Immature natural killer cell (primary cell): ENCODE measurements around the gene LARP6. TPM values are rescaled to one million over a fixed set of nuclear protein-coding genes. Genes with fewer than 3 reads are reported as not detected.
"Not testable (repeated sequence)": the region's sequence is repeated elsewhere in the genome, so short reads cannot be mapped to it uniquely, and the experiment has no call there.

Experiments used
- DNase-seq, 3 donors: peaks; one replicate each; pipeline ENCODE4 v3.0.0; 2022; ENCODE audit warnings: mixed read lengths in 1 of 3
- H3K27ac Mint-ChIP-seq, 6 donors: one replicate each; pipeline ENCODE4 v1.8.0; 2020; ENCODE audit warnings: mixed read lengths in 6 of 6, mild to moderate bottlenecking in 5 of 6, inconsistent platforms in 4 of 6, moderate library complexity in 3 of 6
- H3K27me3 Mint-ChIP-seq, 3 donors: one replicate each; pipeline ENCODE4 v1.8.0; 2020 to 2021; ENCODE audit warnings: low read depth in 3 of 3, mild to moderate bottlenecking in 3 of 3, mixed read lengths in 3 of 3, moderate library complexity in 3 of 3, inconsistent platforms in 1 of 3
- H3K36me3 Mint-ChIP-seq, 3 donors: one replicate each; pipeline ENCODE4 v1.8.0; 2020; ENCODE audit warnings: mixed read lengths in 3 of 3, inconsistent platforms in 2 of 3, mild to moderate bottlenecking in 2 of 3
- H3K4me1 Mint-ChIP-seq, 2 donors: one replicate each; pipeline ENCODE4 v1.8.0; 2020; ENCODE audit warnings: inconsistent platforms in 2 of 2, mild to moderate bottlenecking in 2 of 2, mixed read lengths in 2 of 2, moderate library complexity in 1 of 2
- H3K4me3 Mint-ChIP-seq, 5 donors: one replicate each; pipeline ENCODE4 v1.8.0; 2020; ENCODE audit warnings: mild to moderate bottlenecking in 5 of 5, mixed read lengths in 5 of 5, inconsistent platforms in 3 of 5, moderate library complexity in 3 of 5
- H3K9me3 Mint-ChIP-seq, 6 donors: one replicate each; pipeline ENCODE4 v1.8.0; 2020; ENCODE audit warnings: mild to moderate bottlenecking in 6 of 6, mixed read lengths in 6 of 6, inconsistent platforms in 4 of 6, moderate library complexity in 3 of 6
- polyA plus RNA-seq, 3 donors: library from polyadenylated mRNA; unstranded; fragments of 300-500 nt; fragmentation: Illumina TruSeq; gene quantifications; one replicate each; pipeline ENCODE4 v1.2.3, GENCODE V29; 2021

LARP6 gene
- polyA plus RNA-seq, 3 donors from 2014 or later: not detected

GRCh38 chr15:70831094-70831911 lies 22.7 kb downstream of the LARP6 start:
- no peak for DNase-seq
- H3K4me1 Mint-ChIP-seq: no peaks in the 10 kb centered on the region
- no peak overlapping the region for H3K4me3 Mint-ChIP-seq
- no peak overlapping the region for H3K27ac Mint-ChIP-seq
- H3K27me3 Mint-ChIP-seq: peaks cover 0 to 12% (median 1%) of the 10 kb centered on the region in 3 donors
- H3K36me3 Mint-ChIP-seq: peaks cover 0 to 4% (median 0%) of the 10 kb centered on the region in 3 donors
- H3K9me3 Mint-ChIP-seq: no peaks in the 10 kb centered on the region

- Mint-ChIP-seq H3K9me3 (no peaks in the 10 kb centered on the region), H3K4me3 (no peak overlapping the region)
Measured at GRCh38 chr15:70830615-70831014, 23.3 kb downstream of the LARP6 start.

GRCh38 chr15:70829371-70830166 lies 24.4 kb downstream of the LARP6 start:
- Mint-ChIP-seq H3K27me3 (peaks cover 0 to 12% (median 1%) of the 10 kb centered on the region in 3 donors), H3K4me1 (no peaks in the 10 kb centered on the region), H3K36me3 (peaks cover 0 to 4% (median 0%) of the 10 kb centered on the region in 3 donors), H3K27ac (no peak overlapping the region), H3K9me3 (no peaks in the 10 kb centered on the region), H3K4me3 (no peak overlapping the region)
- no peak for DNase-seq

More at GRCh38 chr15:70830615-70831014, 23.3 kb downstream of the LARP6 start:
- H3K27me3 Mint-ChIP-seq: peaks cover 0 to 12% (median 1%) of the 10 kb centered on the region in 3 donors
- peaks cover 0 to 4% (median 0%) of the 10 kb centered on the region in 3 donors for H3K36me3 Mint-ChIP-seq
- H3K4me1 Mint-ChIP-seq: no peaks in the 10 kb centered on the region
- H3K27ac Mint-ChIP-seq: no peak overlapping the region
- DNase-seq: no peak

DNA sequence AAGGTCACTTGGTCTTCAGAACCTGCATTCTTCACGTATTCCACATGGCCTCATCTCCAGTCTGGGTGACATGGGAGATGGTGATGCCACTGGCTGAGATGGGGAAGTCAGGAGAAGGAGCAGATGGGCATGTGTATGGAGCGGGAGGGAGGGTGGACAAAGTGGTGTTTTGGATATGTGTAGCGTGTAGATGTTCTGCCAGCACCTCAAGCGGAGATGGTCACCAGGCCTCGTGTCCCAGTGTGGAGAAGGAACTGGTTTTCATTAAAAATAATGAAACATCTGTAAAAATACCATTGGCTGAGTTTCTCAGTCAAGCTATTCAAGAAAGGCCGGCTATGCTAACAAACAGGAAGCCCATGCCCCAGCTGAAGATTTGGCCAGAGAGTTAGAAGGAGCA lies 26.2 kb downstream of the LARP6 start:
- no peaks in the 10 kb centered on the region for H3K9me3 Mint-ChIP-seq
- H3K4me1 Mint-ChIP-seq: no peaks in the 10 kb centered on the region
- H3K4me3 Mint-ChIP-seq: no peak overlapping the region
- DNase-seq: no peak
- H3K27me3 Mint-ChIP-seq: peaks cover 0 to 8% (median 1%) of the 10 kb centered on the region in 3 donors
- H3K36me3 Mint-ChIP-seq: peaks cover 0 to 4% (median 0%) of the 10 kb centered on the region in 3 donors
- no peak overlapping the region for H3K27ac Mint-ChIP-seq

DNA sequence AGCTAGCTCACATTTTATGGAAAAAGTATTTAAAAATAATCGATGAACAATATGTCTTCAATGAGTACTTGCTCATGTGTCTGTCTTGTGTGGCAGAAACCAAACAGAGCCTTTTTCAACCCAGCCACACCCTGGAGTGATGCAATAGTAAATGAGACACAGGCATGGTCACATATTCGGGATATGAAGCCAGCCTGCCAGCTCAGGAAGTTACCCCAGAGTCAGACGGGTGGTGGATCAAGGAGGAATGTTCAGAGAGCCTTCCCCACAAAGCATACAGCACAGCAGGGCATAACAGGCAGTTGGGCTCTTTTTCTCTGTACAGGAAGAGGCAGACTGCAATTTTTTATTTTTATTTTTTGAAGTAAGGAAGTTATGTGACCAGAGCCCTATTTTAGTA lies 27.3 kb downstream of the LARP6 start:
- Mint-ChIP-seq H3K36me3 (peaks cover 0 to 4% (median 0%) of the 10 kb centered on the region in 3 donors), H3K27ac (no peak overlapping the region), H3K9me3 (no peaks in the 10 kb centered on the region), H3K4me1 (no peaks in the 10 kb centered on the region), H3K4me3 (no peak overlapping the region), H3K27me3 (peaks cover 1 to 11% (median 2%) of the 10 kb centered on the region in 3 donors)
- DNase-seq: no peak

GRCh38 chr15:70825841-70826240 lies 28.1 kb downstream of the LARP6 start:
- no peaks in the 10 kb centered on the region for H3K9me3 Mint-ChIP-seq
- H3K27me3 Mint-ChIP-seq: peaks cover 1 to 11% (median 2%) of the 10 kb centered on the region in 3 donors
- DNase-seq: no peak
- H3K4me1 Mint-ChIP-seq: no peaks in the 10 kb centered on the region
- peaks cover 0 to 4% (median 0%) of the 10 kb centered on the region in 3 donors for H3K36me3 Mint-ChIP-seq
- no peak overlapping the region for H3K27ac Mint-ChIP-seq
- H3K4me3 Mint-ChIP-seq: no peak overlapping the region

DNA sequence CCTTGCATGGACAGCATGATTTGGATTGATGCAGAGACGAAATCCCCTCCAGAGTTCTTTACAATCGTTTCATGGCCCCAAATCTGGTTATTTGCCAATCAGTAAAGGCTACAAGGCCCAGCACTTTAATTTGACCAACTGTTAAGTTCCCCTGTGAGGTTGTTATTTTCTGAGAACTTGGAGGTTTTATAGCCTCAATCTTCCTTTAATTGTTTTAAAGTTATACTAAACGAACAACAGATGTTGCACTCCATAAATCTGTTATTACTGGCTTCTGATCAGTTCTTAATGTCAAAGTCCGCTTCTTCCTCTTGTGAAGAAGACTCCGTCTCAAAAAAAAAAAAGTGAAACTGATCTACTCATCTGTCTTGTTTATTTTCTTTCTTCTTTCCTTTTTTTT lies 30.8 kb downstream of the LARP6 start:
- peaks cover 0 to 4% (median 0%) of the 10 kb centered on the region in 3 donors for H3K36me3 Mint-ChIP-seq
- peaks cover 1 to 6% (median 3%) of the 10 kb centered on the region in 3 donors for H3K27me3 Mint-ChIP-seq
- no peak for DNase-seq
- H3K9me3 Mint-ChIP-seq: no peaks in the 10 kb centered on the region
- no peak overlapping the region for H3K27ac Mint-ChIP-seq
- no peaks in the 10 kb centered on the region for H3K4me1 Mint-ChIP-seq
- no peak overlapping the region for H3K4me3 Mint-ChIP-seq

DNA sequence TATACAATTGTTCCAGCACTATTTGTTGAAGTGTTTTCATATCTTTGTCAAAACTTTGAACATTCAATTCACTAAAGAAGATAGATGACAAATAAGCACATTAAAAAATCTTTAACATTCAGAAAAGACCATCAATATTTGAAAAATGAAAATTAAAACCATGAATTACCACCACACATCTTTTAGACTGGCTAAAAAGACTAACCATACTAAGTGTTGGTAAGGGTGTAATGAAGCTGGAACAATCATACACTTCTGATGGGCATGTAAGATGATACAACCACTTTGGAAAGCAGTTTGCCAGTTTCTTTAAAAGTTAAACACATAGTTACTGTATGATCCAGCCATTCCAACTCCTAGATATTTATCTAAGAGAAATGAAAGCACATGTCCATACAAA lies 33.7 kb downstream of the LARP6 start:
- no peaks in the 10 kb centered on the region for H3K9me3 Mint-ChIP-seq
- peaks cover 1 to 7% (median 3%) of the 10 kb centered on the region in 3 donors for H3K27me3 Mint-ChIP-seq
- H3K4me3 Mint-ChIP-seq: no peak overlapping the region
- H3K27ac Mint-ChIP-seq: no peak overlapping the region
- DNase-seq: no peak
- H3K4me1 Mint-ChIP-seq: no peaks in the 10 kb centered on the region
- H3K36me3 Mint-ChIP-seq: no peaks in the 10 kb centered on the region

- Mint-ChIP-seq H3K4me3 (no peak overlapping the region), H3K27me3 (peaks cover 3 to 7% (median 4%) of the 10 kb centered on the region in 3 donors), H3K9me3 (no peaks in the 10 kb centered on the region), H3K4me1 (no peaks in the 10 kb centered on the region), H3K27ac (no peak overlapping the region), H3K36me3 (no peaks in the 10 kb centered on the region)
- no peak for DNase-seq
Measured at GRCh38 chr15:70818580-70818979, 35.4 kb downstream of the LARP6 start.

DNA sequence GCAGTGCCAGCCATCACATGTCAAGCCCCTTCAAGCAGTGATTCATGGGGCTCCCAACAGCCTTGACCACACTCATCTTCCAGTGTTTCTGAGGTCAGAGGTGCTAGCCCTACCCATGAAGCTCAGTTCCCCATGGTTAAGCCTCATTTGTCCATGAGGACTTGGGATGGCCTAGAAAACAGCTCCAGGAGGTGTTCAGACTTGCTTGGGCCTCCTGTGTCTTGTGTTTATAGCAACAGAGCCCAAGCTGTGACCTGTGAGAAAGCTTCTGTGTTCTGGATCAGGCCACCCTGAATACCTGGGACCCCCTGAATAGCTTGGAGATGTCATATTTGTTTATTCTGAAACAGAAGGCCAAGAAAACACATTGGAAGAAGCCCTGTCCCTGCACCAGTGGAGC lies 36.7 kb downstream of the LARP6 start:
- Mint-ChIP-seq H3K36me3 (no peaks in the 10 kb centered on the region), H3K9me3 (no peaks in the 10 kb centered on the region), H3K4me1 (no peaks in the 10 kb centered on the region), H3K4me3 (no peak overlapping the region), H3K27ac (no peak overlapping the region), H3K27me3 (peaks cover 3 to 6% (median 4%) of the 10 kb centered on the region in 3 donors)
- no peak for DNase-seq

DNA sequence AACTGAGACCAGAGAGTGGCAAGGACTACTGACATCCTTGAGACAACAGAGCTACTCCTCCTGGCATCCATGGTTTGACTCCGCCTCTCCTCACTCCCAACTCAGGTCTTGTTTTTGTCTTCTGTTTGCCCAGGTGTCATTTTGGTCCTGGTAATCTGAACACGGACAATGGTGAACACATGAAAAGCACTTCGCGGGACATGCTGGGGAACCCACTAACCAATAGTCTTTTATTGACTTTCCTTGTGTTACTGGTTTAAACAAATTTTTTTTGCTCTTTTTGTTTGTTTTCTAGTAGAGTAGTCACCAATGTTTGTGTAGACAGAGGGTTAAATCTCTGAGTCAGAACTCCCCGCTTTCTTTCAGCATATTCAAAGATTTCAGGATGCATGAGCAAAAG lies 38.4 kb downstream of the LARP6 start:
- H3K36me3 Mint-ChIP-seq: no peaks in the 10 kb centered on the region
- H3K27ac Mint-ChIP-seq: no peak overlapping the region
- H3K4me3 Mint-ChIP-seq: no peak overlapping the region
- DNase-seq: no peak
- peaks cover 2 to 10% (median 4%) of the 10 kb centered on the region in 3 donors for H3K27me3 Mint-ChIP-seq
- peaks cover 4 to 6% of the 10 kb centered on the region in 2 donors for H3K4me1 Mint-ChIP-seq
- no peaks in the 10 kb centered on the region for H3K9me3 Mint-ChIP-seq

GRCh38 chr15:70815011-70815410 lies 38.9 kb downstream of the LARP6 start:
- H3K4me1 Mint-ChIP-seq, H3K27ac Mint-ChIP-seq, DNase-seq, H3K4me3 Mint-ChIP-seq, H3K36me3 Mint-ChIP-seq, H3K9me3 Mint-ChIP-seq: not testable (repeated sequence)
- peaks cover 3 to 10% (median 4%) of the 10 kb centered on the region in 3 donors for H3K27me3 Mint-ChIP-seq

GRCh38 chr15:70812827-70813364 lies 41.1 kb downstream of the LARP6 start:
- Mint-ChIP-seq H3K9me3 (no peaks in the 10 kb centered on the region), H3K4me1 (peaks cover 4 to 6% of the 10 kb centered on the region in 2 donors), H3K27ac (no peak overlapping the region), H3K27me3 (peaks cover 4 to 8% (median 7%) of the 10 kb centered on the region in 3 donors), H3K36me3 (no peaks in the 10 kb centered on the region), H3K4me3 (no peak overlapping the region)
- DNase-seq: no peak
